PFSK-1 (cell line): ENCODE measurements around the gene OR2T27.

Source experiments
- FOXP2 ChIP-seq: optimal IDR thresholded peaks from 2 replicates; pipeline ENCODE3; 2011; ENCODE audit warnings: borderline replicate concordance, control low read depth, inconsistent platforms; ENCODE audit not compliant: insufficient read depth; ENCODE audit errors: extremely low read length, extremely low read depth
- POLR2AphosphoS5 ChIP-seq: IDR thresholded peaks from 2 replicates; pipeline ENCODE4 v1.6.1; 2012; ENCODE audit warnings: low read depth, mild to moderate bottlenecking, control low read depth, low read length, moderate library complexity
- REST ChIP-seq, 2 experiments: IDR thresholded peaks; 2 replicates each; pipeline versions ENCODE4 v1.6.1 to v1.8.0; 2011 to 2012; ENCODE audit warnings: low read depth in 2 of 2, low read length in 2 of 2, control low read depth in 1 of 2, inconsistent platforms in 1 of 2, mild to moderate bottlenecking in 1 of 2, moderate library complexity in 1 of 2; ENCODE audit not compliant: insufficient read depth in 1 of 2
- SIN3A ChIP-seq: IDR thresholded peaks from 2 replicates; pipeline ENCODE4 v1.6.1; 2012; ENCODE audit warnings: mild to moderate bottlenecking, low read length, moderate library complexity, borderline replicate concordance; ENCODE audit not compliant: insufficient read depth
- TAF1 ChIP-seq: IDR thresholded peaks from 2 replicates; pipeline ENCODE4 v1.6.1; 2012; ENCODE audit warnings: low read length, control low read depth, borderline replicate concordance; ENCODE audit not compliant: insufficient read depth

Gene OR2T27

GRCh38 chr1:248625971-248626370 is 29.4 kb downstream of the OR2T27 start:
- TF ChIP-seq TAF1: no peak
- no peak for TF ChIP-seq SIN3A
- no peak for TF ChIP-seq REST (IDR thresholded peaks at IDR 0.05; ENCODE audit: insufficient read depth in 1 of 2, low read depth in 2 of 2, low read length in 2 of 2)

GRCh38 chr1:248625166-248625565 is 30.2 kb downstream of the OR2T27 start:
- TF ChIP-seq POLR2AphosphoS5: no peak
- no peak for TF ChIP-seq REST (IDR thresholded peaks at IDR 0.05; ENCODE audit: insufficient read depth in 1 of 2, low read depth in 2 of 2, low read length in 2 of 2)
- no peak for TF ChIP-seq SIN3A
- TF ChIP-seq FOXP2: no peak

DNA sequence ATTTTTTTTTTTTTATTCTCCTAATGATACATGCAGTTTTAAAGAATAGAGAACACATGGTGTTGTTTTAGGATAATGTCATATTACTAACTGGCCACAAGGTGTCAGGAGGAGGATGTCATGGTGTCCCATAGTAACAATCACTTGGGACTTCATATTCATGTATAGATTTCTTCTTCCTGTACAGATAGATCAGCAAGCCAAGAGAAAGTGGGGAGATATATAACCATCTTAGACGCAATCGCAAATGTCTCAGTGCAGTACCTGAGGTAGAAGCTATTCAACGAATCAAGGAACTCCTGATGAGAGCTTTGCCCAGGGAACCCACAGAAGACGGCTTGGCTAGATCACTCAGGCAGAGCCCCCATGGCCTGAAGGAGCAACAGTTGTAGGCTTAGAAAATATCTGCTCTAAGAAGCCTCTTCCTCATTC is 32.7 kb downstream of the OR2T27 start:
- TF ChIP-seq TAF1: no peak
- no peak for TF ChIP-seq POLR2AphosphoS5
- no peak for TF ChIP-seq FOXP2
- no peak for TF ChIP-seq REST (IDR thresholded peaks at IDR 0.05; ENCODE audit: insufficient read depth in 1 of 2, low read depth in 2 of 2, low read length in 2 of 2)
- no peak for TF ChIP-seq SIN3A

- TF ChIP-seq FOXP2 (no peak), TAF1 (no peak)
Measured at GRCh38 chr1:248621770-248622169, 33.6 kb downstream of the OR2T27 start.

- TF ChIP-seq POLR2AphosphoS5: no peak
- TF ChIP-seq TAF1: no peak
- no peak for TF ChIP-seq FOXP2
Measured at GRCh38 chr1:248618878-248619277, 36.5 kb downstream of the OR2T27 start.

DNA sequence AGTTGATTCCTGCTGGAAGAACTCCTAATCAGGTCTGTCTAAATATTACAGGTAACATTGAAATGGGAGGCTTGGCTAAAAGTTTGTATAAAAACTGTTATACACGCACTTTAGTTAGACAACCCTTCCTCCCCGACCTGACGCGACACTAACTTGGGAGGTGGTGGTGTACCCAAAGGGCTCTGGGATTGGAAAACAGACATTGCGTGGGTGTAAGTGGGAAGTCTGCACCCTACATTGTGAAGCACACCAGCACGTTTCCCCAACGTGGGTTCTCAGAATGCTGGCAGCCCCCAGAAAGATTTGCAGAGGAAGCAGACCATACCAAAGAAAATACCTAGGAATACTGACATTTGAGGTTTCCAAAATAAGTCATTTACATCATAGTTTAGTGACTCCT is 37.2 kb downstream of the OR2T27 start:
- TF ChIP-seq SIN3A: no peak
- no peak for TF ChIP-seq FOXP2
- TF ChIP-seq POLR2AphosphoS5: no peak
- TF ChIP-seq TAF1: no peak
- no peak for TF ChIP-seq REST (IDR thresholded peaks at IDR 0.05; ENCODE audit: insufficient read depth in 1 of 2, low read depth in 2 of 2, low read length in 2 of 2)
